ENCODE measurements around the gene CSN3.
A peak's percentile ranks its signal among the peaks of the same experiment; 100 is the strongest.
"Not testable (repeated sequence)": the region's sequence is repeated elsewhere in the genome, so short reads cannot be mapped to it uniquely, and the experiment has no call there.

CSN3 gene

GRCh38 chr4:70242297-70242696, at the start of gene CSN3:
Gene CSN3, plus strand, starts transcription at chr4:70242597. Its CDS starts 2,223 bp downstream, at chr4:70244820.
- DNase-seq: not testable (repeated sequence)

GRCh38 chr4:70192895-70193294, 49.5 kb upstream of the CSN3 start:
- DNase-seq: no peak

DNA sequence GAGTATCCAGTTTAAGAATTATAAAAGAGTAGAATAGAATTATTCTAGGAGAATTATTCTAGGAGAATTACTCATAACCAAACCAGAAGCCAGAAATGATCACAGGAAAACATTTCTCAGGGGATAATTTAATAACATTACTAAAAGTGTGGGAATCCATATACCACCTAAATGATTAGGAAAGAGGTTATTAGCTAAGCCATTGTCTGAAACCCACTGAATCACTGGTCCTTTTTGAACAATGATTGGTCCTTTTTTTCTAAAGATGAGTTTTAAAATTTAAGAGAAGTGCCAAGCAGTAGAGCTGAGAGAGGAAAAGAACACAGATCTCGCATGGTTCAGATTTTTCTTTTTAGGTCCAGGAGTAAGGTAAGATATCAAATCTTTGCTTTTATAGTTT, 47.0 kb upstream of the CSN3 start, which contains the start of gene ODAM:
Gene ODAM (plus strand): TSS at position 301 of the 400 bp plus-strand sequence. CDS start 819 bp downstream, outside the sequence.
- DNase-seq: no peak

GRCh38 chr4:70196857-70197256, 45.5 kb upstream of the CSN3 start:
- no peak for DNase-seq

GRCh38 chr4:70197842-70198241, 44.6 kb upstream of the CSN3 start:
- no peak for DNase-seq

- no peak for DNase-seq
These were observed 38.8 kb upstream of the CSN3 start for GRCh38 chr4:70203601-70204000.

DNA sequence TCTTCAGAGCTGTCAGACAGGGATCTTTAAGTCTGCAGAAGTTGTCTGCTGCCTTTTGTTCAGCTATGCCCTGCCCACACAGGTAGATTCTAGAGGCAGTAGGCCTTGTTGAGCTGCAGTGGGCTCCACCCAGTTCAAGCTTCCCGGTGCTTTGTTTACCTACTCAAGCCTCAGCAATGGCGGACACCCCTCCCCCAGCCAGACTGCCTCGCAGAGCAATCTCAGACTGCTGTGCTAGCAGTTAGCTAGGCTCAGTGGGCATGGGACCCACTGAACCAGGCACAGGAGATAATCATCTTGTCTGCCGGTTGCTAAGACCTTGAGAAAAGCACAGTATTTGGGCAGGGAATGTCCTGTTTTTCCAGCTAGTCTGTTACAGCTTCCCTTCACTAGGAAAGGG, 29.6 kb upstream of the CSN3 start:
- DNase-seq: not testable (repeated sequence)

- not testable (repeated sequence) for DNase-seq
These were observed 26.3 kb upstream of the CSN3 start for GRCh38 chr4:70216109-70216508.

- not testable (repeated sequence) for DNase-seq
These were observed 25.8 kb upstream of the CSN3 start for GRCh38 chr4:70216550-70216949.

DNA sequence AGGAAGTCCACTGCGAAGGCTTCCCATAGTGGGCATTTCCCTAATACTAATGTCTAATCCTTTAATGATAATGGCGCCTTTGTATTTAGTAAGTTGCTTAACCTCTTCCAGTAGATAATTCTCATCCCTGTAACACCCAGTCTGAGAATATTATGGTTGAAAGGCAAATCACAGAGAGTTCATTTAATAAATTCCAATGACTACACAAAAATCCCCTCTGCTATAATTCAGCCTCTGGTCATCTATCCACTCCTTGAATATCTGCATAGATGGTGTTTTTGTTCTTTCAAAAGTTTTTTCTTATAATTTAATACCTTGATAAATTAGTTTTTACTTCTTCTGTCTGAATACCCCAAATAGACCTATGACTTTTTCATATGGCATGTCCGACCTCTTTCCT, 21.0 kb upstream of the CSN3 start:
- not testable (repeated sequence) for DNase-seq

DNA sequence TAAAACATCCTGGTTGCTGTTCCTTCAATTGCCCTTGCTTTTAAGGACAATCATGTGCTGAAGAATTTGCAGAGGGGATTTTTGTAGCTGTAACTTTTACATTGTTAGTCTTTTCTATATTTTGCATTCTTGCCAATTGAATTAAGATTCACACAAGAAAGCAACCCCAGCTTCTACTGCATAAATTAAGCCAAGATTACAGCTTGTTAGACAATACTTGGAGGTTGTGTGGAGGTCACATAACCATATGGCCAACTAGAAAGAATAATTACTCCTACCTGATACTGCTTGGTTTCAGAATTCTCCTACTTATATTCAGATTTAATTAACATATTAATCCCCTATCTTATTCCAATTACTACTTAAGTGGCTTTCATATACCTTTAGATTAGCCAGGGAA, 20.6 kb upstream of the CSN3 start:
- DNase-seq: not testable (repeated sequence)

- no peak for DNase-seq
These were observed 16.6 kb upstream of the CSN3 start, which contains the start of gene FDCSP for GRCh38 chr4:70225824-70226223. Gene FDCSP, plus strand, starts transcription at chr4:70226124. Its CDS starts 5,071 bp downstream, at chr4:70231195.

DNA sequence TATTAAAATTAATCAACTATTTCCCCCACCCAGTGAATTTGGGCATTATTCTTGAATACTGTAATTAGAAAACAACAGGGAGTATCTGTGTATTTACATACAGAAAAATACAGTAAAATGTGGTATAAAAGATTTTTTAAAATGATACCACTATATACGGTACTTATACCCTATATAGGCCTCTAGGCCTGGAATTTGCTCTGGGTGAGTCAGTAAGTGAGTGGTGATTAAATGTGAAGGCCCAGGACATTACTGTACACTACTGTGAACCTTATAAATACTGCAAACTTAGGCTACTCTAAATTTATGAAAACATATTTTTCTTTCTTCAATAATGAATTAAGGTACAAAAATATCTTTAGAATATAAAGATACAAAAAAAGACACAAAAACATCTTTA, 6.3 kb upstream of the CSN3 start:
- DNase-seq: no peak

DNA sequence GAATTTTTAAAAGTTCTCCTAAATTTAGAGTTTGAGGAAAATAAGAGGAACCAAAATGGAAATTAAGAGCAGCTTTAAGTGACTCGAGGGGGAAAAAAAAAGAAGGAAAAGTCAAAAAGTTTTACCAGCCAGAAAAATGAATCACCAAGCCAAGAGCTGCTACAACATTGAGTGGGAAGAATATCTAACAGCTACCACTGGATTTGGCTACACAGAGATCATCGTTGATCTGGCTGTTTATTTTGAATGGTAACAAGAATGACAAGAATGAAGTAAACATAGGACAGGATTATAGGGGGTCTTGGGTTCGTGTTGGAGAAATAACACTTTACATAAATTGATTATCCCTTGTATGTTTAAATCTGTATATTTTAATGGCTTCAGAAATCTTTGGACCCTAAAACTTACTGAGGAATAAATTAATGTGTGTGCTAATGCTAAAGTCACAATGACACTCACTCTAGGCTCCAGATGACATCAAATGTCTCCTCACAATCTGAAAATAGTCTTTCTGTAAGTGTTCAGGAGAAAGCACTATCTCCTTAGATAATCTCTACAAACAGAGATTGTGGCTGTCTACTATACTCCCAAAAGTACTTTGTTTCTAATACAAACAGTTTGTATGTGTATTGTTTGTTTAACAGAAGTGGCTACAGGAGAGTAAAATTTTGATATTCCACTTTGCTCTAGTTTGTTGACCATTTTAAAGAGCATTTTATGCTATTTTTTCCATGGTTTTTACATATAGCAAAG, 3.1 kb upstream of the CSN3 start:
- no peak for DNase-seq

DNA sequence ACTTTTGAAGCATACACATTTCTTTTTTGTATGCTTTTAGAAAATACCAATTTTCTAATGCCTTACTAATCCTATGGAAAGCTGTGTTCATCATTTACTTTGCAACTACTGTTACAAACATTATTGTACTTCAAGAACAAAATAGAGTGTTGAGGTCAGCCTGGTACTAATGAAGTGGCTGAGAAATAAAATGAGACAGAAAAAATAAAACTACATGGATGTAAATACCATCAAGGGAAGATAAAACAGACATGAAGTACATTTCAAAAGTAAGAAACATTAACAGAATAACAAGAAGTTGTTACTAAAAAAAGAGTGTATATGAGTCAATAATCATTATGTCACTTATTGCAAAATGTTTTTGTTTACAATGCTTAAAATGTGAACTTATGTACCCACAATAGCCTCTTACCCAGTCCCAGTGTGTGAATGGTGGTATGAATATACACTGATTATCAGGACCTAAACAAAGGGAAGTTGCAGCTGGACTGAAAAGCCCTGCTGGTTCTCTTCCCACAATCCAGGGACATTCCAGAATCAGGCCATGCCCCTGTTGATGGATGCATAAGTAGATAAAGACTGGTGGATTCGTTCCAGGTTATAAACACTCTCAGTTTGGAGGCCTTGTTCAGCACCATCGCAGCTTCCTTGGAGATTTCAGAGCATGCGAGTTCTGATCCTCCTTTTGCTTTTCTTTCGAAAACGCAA, 2.4 kb upstream of the CSN3 start:
- no peak for DNase-seq

DNA sequence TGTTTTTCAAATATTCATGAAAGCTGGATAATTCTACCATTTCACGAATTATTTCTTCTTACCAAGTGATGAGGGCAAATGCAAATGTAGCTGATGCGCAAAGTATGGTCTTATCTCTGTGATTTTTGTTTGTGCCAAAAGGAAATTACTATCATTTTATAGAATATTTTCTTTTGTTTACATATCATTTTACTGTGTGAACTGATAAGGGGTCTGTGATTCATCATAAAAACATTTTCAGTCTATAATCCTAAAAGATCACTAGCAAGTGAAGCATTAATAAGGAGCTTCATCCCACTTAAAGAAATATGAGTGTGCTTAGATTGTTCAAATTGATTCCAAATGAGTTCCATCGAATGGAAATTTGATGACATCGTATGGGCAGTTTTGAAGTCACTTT, 694 bp downstream of the CSN3 start:
- no peak for DNase-seq

DNA sequence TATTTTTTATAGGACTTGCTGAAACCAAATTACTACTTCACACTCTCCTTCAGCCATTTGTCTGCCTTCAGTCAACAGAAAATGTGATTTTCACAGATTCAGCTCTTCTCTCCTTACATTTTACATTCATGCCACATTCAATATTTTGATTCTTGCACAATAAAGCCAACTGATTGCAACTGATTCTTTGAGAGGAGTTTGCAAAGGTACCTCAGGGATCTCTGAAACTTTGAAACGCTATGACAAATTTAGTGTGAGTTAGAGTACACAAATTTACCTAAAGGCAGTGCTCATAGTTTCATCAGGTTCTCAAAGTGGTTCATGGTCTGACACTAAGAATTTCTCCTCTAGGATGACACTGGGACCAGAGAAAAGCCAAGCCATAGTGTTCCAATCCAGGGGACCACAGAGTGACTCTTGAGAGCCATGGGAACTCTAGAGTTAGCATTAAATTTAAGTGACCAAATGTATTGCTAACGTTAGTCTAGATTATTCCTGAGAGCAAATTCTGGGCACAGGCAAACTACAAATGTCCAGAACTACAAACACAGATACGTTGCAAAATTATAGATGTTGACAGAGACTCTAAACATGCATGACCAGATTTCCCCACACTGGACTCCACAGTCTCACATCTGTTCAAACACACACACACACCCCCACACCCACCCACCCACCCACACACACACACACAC, 9.0 kb downstream of the CSN3 start:
- DNase-seq: no peak

GRCh38 chr4:70251945-70252277, 9.5 kb downstream of the CSN3 start:
- DNase-seq: no peak

- DNase-seq: no peak
These were observed 27.3 kb downstream of the CSN3 start for GRCh38 chr4:70269674-70270073.

DNA sequence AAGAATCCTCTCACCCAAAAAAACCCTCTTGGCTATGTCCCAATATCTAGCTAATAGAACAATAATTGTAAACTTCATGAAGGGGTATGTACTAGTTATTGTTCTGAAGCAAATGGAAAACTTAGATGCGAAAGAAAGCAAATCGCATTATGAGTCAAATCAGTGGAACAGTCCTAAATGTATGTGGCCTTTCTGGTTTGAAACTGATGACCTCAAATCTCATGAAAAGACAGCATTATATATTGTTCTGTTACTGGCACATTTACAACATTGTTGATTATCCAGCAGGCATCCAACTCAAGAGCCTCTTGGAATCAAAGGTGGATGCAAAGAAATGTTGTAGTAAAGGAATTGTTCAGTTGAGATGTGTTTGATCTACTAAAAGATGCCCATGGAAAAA, 34.7 kb downstream of the CSN3 start:
- DNase-seq: no peak

GRCh38 chr4:70280567-70280966, 38.2 kb downstream of the CSN3 start:
- DNase-seq: peak; percentile 76 to 84

DNA sequence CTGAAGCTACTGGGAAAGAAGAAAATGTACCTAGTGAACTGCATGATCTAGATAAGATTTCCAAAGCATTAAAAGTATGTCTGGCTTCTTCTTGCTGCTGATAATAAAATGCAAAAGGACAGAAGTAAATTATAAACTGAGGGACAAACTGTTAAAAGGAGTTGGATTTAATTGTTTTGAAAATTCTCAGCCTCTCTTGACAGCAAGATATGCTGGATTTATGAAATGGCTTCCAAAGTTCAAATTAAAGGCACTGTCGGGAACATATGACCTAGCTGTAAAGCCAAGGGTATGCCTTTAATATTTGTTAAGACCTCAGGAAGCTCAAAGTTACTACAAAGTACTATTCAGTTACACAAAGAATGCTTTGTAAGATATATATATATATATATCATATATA, 46.3 kb downstream of the CSN3 start:
- no peak for DNase-seq

DNA sequence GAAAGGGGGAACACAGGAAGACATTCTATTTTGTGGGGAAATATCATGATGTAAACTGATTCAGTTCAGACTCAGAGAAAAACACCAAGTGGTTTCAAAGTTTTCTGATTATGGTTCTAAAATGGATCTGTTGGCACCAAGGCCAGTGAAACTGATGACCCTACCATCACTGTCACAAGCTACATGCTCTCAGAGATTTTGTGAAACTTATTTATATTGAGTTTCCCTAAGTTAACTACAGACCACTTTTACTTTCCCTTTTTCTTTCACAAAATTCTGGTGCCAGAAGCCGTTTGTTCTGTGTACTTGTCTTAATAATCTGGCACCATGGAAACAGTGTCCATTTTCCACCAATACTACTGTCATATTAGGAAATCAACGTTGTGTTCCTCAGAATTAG, 48.9 kb downstream of the CSN3 start:
- no peak for DNase-seq

DNA sequence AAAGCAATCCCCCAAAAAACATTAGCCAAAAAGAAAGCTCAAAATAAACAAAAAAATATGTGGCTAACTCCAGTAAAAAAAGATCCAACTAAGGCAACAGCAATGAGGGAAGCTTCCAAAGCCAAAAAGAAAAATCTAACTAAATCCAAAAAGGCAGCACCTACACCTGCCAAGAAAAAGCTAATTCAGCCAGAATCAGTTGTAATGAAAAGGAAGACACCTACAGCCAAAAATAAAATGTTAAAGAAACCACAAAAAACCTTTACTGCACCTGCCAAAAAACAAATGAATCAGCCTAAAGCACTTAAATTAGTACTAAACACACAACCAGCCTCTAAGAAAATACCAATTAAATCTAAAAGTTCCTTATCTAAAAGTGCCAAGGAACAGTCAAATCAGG, 55.2 kb downstream of the CSN3 start:
- DNase-seq: no peak

All from NCI-H187 (cell line).